Brain microvascular endothelial cell (primary cell): Measurements from ENCODE around the gene UQCRC2.
"Not testable (repeated sequence)": the region's sequence is repeated elsewhere in the genome, so short reads cannot be mapped to it uniquely, and the experiment has no call there.

Experiments
- DNase-seq: peaks from one replicate; pipeline ENCODE4 v3.0.0-alpha.2; 2020
- H3K27ac ChIP-seq: fragments of 250-450 bp; sonication (Bioruptor Pico); 2 replicates; pipeline ENCODE4 v1.5.1; 2020; ENCODE audit warnings: mild to moderate bottlenecking, moderate library complexity
- H3K27me3 ChIP-seq: fragments of 250-450 bp; sonication (Bioruptor Pico); replicated peaks from 2 replicates; pipeline ENCODE4 v1.5.1; 2020; ENCODE audit warnings: mild to moderate bottlenecking
- H3K36me3 ChIP-seq: fragments of 250-450 bp; sonication (Bioruptor Pico); replicated peaks from 2 replicates; pipeline ENCODE4 v1.5.1; 2020; ENCODE audit warnings: mild to moderate bottlenecking
- H3K4me3 ChIP-seq: 2 replicates; pipeline ENCODE4 v1.5.1; 2011; ENCODE audit warnings: low read depth, mild to moderate bottlenecking, control low read depth, low read length, moderate library complexity
- CTCF ChIP-seq: IDR thresholded peaks from 2 replicates; pipeline ENCODE4 v1.5.1; 2011; ENCODE audit warnings: low read depth, mild to moderate bottlenecking, moderate library complexity, low read length, control low read depth, inconsistent platforms; ENCODE audit errors: missing control alignments
- in situ Hi-C: cut with HindIII; loops from 2 replicates; pipeline ENCODE4 v1.10.0; 2017; ENCODE audit warnings: low sequenced_read_pairs, low pct_ligation_motif_present

Gene UQCRC2

GRCh38 chr16:22016927-22017326 lies 63.8 kb downstream of the UQCRC2 start:
- in situ Hi-C loops: no loop called here
- Histone ChIP-seq H3K27me3 (no peaks in the 10 kb centered on the region), H3K36me3 (no peaks in the 10 kb centered on the region), H3K4me3 (no peak overlapping the region), H3K27ac (no peak overlapping the region)
- no peak for DNase-seq
- TF ChIP-seq CTCF: no peak

- in situ Hi-C loops: no loop called here
- Histone ChIP-seq H3K27me3 (no peaks in the 10 kb centered on the region), H3K27ac (no peak overlapping the region), H3K4me3 (no peak overlapping the region), H3K36me3 (no peaks in the 10 kb centered on the region)
- TF ChIP-seq CTCF: no peak
- DNase-seq: no peak
Observed at GRCh38 chr16:22018559-22018958, 65.4 kb downstream of the UQCRC2 start.

GRCh38 chr16:22022151-22022550 lies 69.0 kb downstream of the UQCRC2 start:
- no peak for TF ChIP-seq CTCF
- Histone ChIP-seq H3K36me3 (no peaks in the 10 kb centered on the region), H3K27me3 (no peaks in the 10 kb centered on the region), H3K4me3 (no peak overlapping the region), H3K27ac (no peak overlapping the region)
- in situ Hi-C loops: no loop called here
- DNase-seq: no peak

- TF ChIP-seq CTCF: no peak
- Histone ChIP-seq H3K36me3 (no peaks in the 10 kb centered on the region), H3K4me3 (no peak overlapping the region), H3K27me3 (no peaks in the 10 kb centered on the region), H3K27ac (no peak overlapping the region)
- DNase-seq: no peak
- in situ Hi-C loops: no loop called here
Observed at GRCh38 chr16:22023505-22023904, 70.3 kb downstream of the UQCRC2 start.

- not testable (repeated sequence) for H3K27ac ChIP-seq
Observed at GRCh38 chr16:22024785-22025184, 71.6 kb downstream of the UQCRC2 start.

GRCh38 chr16:22027633-22028032 lies 74.5 kb downstream of the UQCRC2 start:
- TF ChIP-seq CTCF: no peak
- in situ Hi-C loops: no loop called here
- H3K27ac ChIP-seq: peak overlapping the region; percentile 81
- H3K27me3 ChIP-seq: no peaks in the 10 kb centered on the region
- no peak for DNase-seq
- no peaks in the 10 kb centered on the region for H3K36me3 ChIP-seq
- no peak overlapping the region for H3K4me3 ChIP-seq

More at GRCh38 chr16:22024785-22025184, 71.6 kb downstream of the UQCRC2 start:
- H3K4me3 ChIP-seq, H3K36me3 ChIP-seq, in situ Hi-C loops, DNase-seq, H3K27me3 ChIP-seq: not testable (repeated sequence)
